H4 (cell line): ENCODE measurements around the gene ZBTB47. TPM values are rescaled to one million over a fixed set of nuclear protein-coding genes. Genes with fewer than 3 reads are reported as not detected.
A peak's percentile ranks its signal among the peaks of the same experiment; 100 is the strongest.

Experiments
- DNase-seq: peaks from one replicate; pipeline ENCODE4 v3.0.0-alpha.2; 2015; ENCODE audit warnings: low spot score
- total RNA-seq: library from RNA; depleted of rRNA; stranded (reverse); fragments of >200 nt; shearing (Covaris generic); gene quantifications from 2 replicates; pipeline ENCODE4 v1.2.3, GENCODE V29; 2014

Gene ZBTB47
- total RNA-seq, 1 experiment from 2014 or later, result 1.9 TPM

- peak; percentile 59 for DNase-seq
Measured at GRCh38 chr3:42652611-42653302, 740 bp upstream of the ZBTB47 start.

GRCh38 chr3:42653303-42653559 is 266 bp upstream of the ZBTB47 start:
- no peak for DNase-seq

GRCh38 chr3:42654331-42655201 is 1.1 kb downstream of the ZBTB47 start:
- DNase-seq, result no peak

GRCh38 chr3:42655331-42655888 is 1.9 kb downstream of the ZBTB47 start:
- no peak for DNase-seq

GRCh38 chr3:42655980-42656679 is 2.6 kb downstream of the ZBTB47 start:
- DNase-seq, result no peak

GRCh38 chr3:42656680-42657610 is 3.4 kb downstream of the ZBTB47 start:
- DNase-seq, result no peak

GRCh38 chr3:42657675-42658074 is 4.2 kb downstream of the ZBTB47 start:
- no peak for DNase-seq

- DNase-seq, result no peak
Measured at GRCh38 chr3:42658091-42658770, 4.7 kb downstream of the ZBTB47 start.

- DNase-seq, result no peak
Measured at GRCh38 chr3:42658771-42659390, 5.4 kb downstream of the ZBTB47 start.

GRCh38 chr3:42659451-42660130 is 6.1 kb downstream of the ZBTB47 start:
- DNase-seq, result no peak

- no peak for DNase-seq
Measured at GRCh38 chr3:42660131-42660715, 6.7 kb downstream of the ZBTB47 start.

GRCh38 chr3:42660898-42661297 is 7.4 kb downstream of the ZBTB47 start:
- DNase-seq, result no peak

- no peak for DNase-seq
Measured at GRCh38 chr3:42661593-42662022, 8.1 kb downstream of the ZBTB47 start.

GRCh38 chr3:42662037-42662812 is 8.7 kb downstream of the ZBTB47 start:
- no peak for DNase-seq

- DNase-seq, result no peak
Measured at GRCh38 chr3:42662813-42663535, 9.5 kb downstream of the ZBTB47 start.

GRCh38 chr3:42663581-42664437 is 10.3 kb downstream of the ZBTB47 start:
- no peak for DNase-seq

GRCh38 chr3:42664438-42664803 is 10.9 kb downstream of the ZBTB47 start:
- DNase-seq, result no peak
